SK-N-SH (cell line): Measurements from ENCODE around the gene KCNK4. TPM values are rescaled to one million over a fixed set of nuclear protein-coding genes. Genes with fewer than 3 reads are reported as not detected.

Source experiments
- CTCF ChIA-PET: fragments of 300-600, 350-600 bp; formaldehyde crosslinking; extraction: SDS; loops from one replicate; lab custom pipeline; 2021; lab: Yijun Ruan, JAX
- POLR2A ChIA-PET: fragments of 350-600 bp; sonication (Branson Sonifier 250); formaldehyde crosslinking; extraction: SDS; loops from one replicate; lab custom pipeline; 2020; ENCODE audit warnings: antibody characterized with exemption, inconsistent platforms; lab: Yijun Ruan, JAX
- DNase-seq: peaks from one replicate; pipeline ENCODE4 v3.0.0; 2012
- H2AFZ ChIP-seq: fragments of 200-600 bp; sonication (generic); 2 replicates; pipeline ENCODE4 v1.8.1; 2016; ENCODE audit warnings: antibody characterized with exemption, mild to moderate bottlenecking, low read depth
- H3F3A ChIP-seq: fragments of 200-600 bp; sonication (generic); replicated peaks from 2 replicates; pipeline ENCODE3; 2016; ENCODE audit warnings: antibody characterized with exemption, mild to moderate bottlenecking; ENCODE audit not compliant: insufficient read depth
- H3K27ac ChIP-seq, 2 experiments: fragments of 200-500 bp in 1 of 2; fragments of 200-600 bp in 1 of 2; sonication (Bioruptor generic) in 1 of 2; sonication (generic), shearing (Covaris generic) in 1 of 2; 2 replicates each; pipeline versions ENCODE4 v1.5.1 to v1.6.1; 2014 to 2016; ENCODE audit warnings: low read depth in 2 of 2, inconsistent platforms in 1 of 2, low read length in 1 of 2, mild to moderate bottlenecking in 1 of 2, mixed read lengths in 1 of 2
- H3K27me3 ChIP-seq: fragments of 200-600 bp; sonication (generic), shearing (Covaris generic); 2 replicates; pipeline ENCODE4 v1.6.1; 2016; ENCODE audit warnings: mixed run types; ENCODE audit not compliant: insufficient read depth
- H3K36me3 ChIP-seq, 2 experiments: fragments of 200-500 bp in 1 of 2; fragments of 200-600 bp in 1 of 2; sonication (Bioruptor generic) in 1 of 2; sonication (generic) in 1 of 2; replicated peaks in 1 of 2; 2 replicates each; pipeline versions ENCODE3 to v1.5.1; 2014 to 2016; ENCODE audit warnings: low read length in 1 of 2, mild to moderate bottlenecking in 1 of 2; ENCODE audit not compliant: insufficient read depth in 2 of 2, control insufficient read depth in 1 of 2
- H3K4me1 ChIP-seq, 2 experiments: fragments of 200-500 bp in 1 of 2; fragments of 200-600 bp in 1 of 2; sonication (Bioruptor generic) in 1 of 2; sonication (generic), shearing (Covaris generic) in 1 of 2; 2 replicates each; pipeline versions ENCODE4 v1.5.1 to v1.6.1; 2014 to 2016; ENCODE audit warnings: low read depth in 1 of 2, low read length in 1 of 2, mixed run types in 1 of 2; ENCODE audit not compliant: insufficient read depth in 2 of 2, control insufficient read depth in 1 of 2
- H3K4me2 ChIP-seq: fragments of 200-600 bp; sonication (generic), shearing (Covaris generic); 2 replicates; pipeline ENCODE4 v1.6.1; 2017; ENCODE audit warnings: mixed run types
- H3K4me3 ChIP-seq, 2 experiments: fragments of 200-500 bp in 1 of 2; fragments of 200-600 bp in 1 of 2; sonication (Bioruptor generic) in 1 of 2; sonication (generic), shearing (Covaris generic) in 1 of 2; 2 replicates each; pipeline versions ENCODE4 v1.5.1 to v1.8.1; 2014 to 2016; ENCODE audit warnings: low read depth in 2 of 2, inconsistent platforms in 1 of 2, low read length in 1 of 2, mild to moderate bottlenecking in 1 of 2, mixed read lengths in 1 of 2, moderate library complexity in 1 of 2
- H3K79me2 ChIP-seq: fragments of 200-600 bp; sonication (generic); 2 replicates; pipeline ENCODE4 v1.8.1; 2017; ENCODE audit warnings: mild to moderate bottlenecking; ENCODE audit not compliant: insufficient read depth
- H3K9ac ChIP-seq: fragments of 200-600 bp; sonication (generic); 2 replicates; pipeline ENCODE4 v1.6.1; 2017; ENCODE audit warnings: mixed run types
- H3K9me2 ChIP-seq: fragments of 200-600 bp; sonication (generic); 2 replicates; pipeline ENCODE4 v1.6.1; 2017; ENCODE audit warnings: mixed run types
- H3K9me3 ChIP-seq: fragments of 200-600 bp; sonication (generic); 2 replicates; pipeline ENCODE4 v1.6.1; 2017; ENCODE audit warnings: mixed run types, mild to moderate bottlenecking, moderate library complexity
- H4K20me1 ChIP-seq: fragments of 200-600 bp; sonication (generic); 2 replicates; pipeline ENCODE4 v1.6.1; 2017; ENCODE audit warnings: mild to moderate bottlenecking, mixed run types; ENCODE audit not compliant: insufficient read depth
- CHD2 ChIP-seq: fragments of 150-350 bp; IDR thresholded peaks from 2 replicates; pipeline ENCODE4 v1.6.1; 2018; ENCODE audit warnings: low read length; ENCODE audit not compliant: partially characterized antibody
- ELF1 ChIP-seq: IDR thresholded peaks from 2 replicates; pipeline ENCODE4 v1.4.0; 2012
- EP300 ChIP-seq, 2 experiments: IDR thresholded peaks; 2 replicates each; pipeline versions ENCODE4 v1.4.0 to v1.6.1; 2012; ENCODE audit warnings: borderline replicate concordance in 1 of 2, low read depth in 1 of 2, low read length in 1 of 2
- FOSL2 ChIP-seq: IDR thresholded peaks from 2 replicates; pipeline ENCODE4 v1.4.0; 2012; ENCODE audit warnings: low read depth, mild to moderate bottlenecking, moderate library complexity, borderline replicate concordance
- FOXJ3 ChIP-seq: sonication (generic); formaldehyde crosslinking; IDR thresholded peaks from 2 replicates; pipeline ENCODE4 v1.5.1; 2020; ENCODE audit warnings: mild to moderate bottlenecking, missing genetic modification reagents
- FOXM1 ChIP-seq: IDR thresholded peaks from 2 replicates; pipeline ENCODE4 v1.4.0; 2012; ENCODE audit warnings: low read depth, mild to moderate bottlenecking
- GABPA ChIP-seq: IDR thresholded peaks from 2 replicates; pipeline ENCODE4 v1.4.0; 2012; ENCODE audit warnings: low read depth, mild to moderate bottlenecking
- GATA2 ChIP-seq: sonication (generic); formaldehyde crosslinking; IDR thresholded peaks from 2 replicates; pipeline ENCODE4 v1.5.0; 2020; ENCODE audit warnings: mild to moderate bottlenecking, missing genetic modification reagents
- JUND ChIP-seq: IDR thresholded peaks from 2 replicates; pipeline ENCODE4 v1.4.0; 2012
- MEF2A ChIP-seq: IDR thresholded peaks from 2 replicates; pipeline ENCODE4 v1.4.0; 2012; ENCODE audit warnings: low read depth, borderline replicate concordance
- MXI1 ChIP-seq: IDR thresholded peaks from 2 replicates; pipeline ENCODE4 v1.6.1; 2012; ENCODE audit warnings: mild to moderate bottlenecking, low read depth, low read length, improper control_type of control experiment
- NRF1 ChIP-seq: IDR thresholded peaks from 2 replicates; pipeline ENCODE4 v1.6.1; 2012; ENCODE audit warnings: low read depth, mild to moderate bottlenecking, low read length
- POLR2AphosphoS5 ChIP-seq: IDR thresholded peaks from 2 replicates; pipeline ENCODE4 v1.6.1; 2012; ENCODE audit warnings: low read depth, low read length
- RAD21 ChIP-seq: IDR thresholded peaks from 2 replicates; pipeline ENCODE4 v1.6.1; 2012; ENCODE audit warnings: mild to moderate bottlenecking, low read length
- REST ChIP-seq: IDR thresholded peaks from 2 replicates; pipeline ENCODE4 v1.6.1; 2012; ENCODE audit warnings: mild to moderate bottlenecking, low read depth, low read length, moderate library complexity
- RFX5 ChIP-seq: IDR thresholded peaks from 2 replicates; pipeline ENCODE4 v1.6.1; 2012; ENCODE audit warnings: mild to moderate bottlenecking, improper control_type of control experiment, low read length
- RXRA ChIP-seq: IDR thresholded peaks from 2 replicates; pipeline ENCODE4 v1.4.0; 2012; ENCODE audit warnings: low read depth, mild to moderate bottlenecking, borderline replicate concordance
- SIN3A ChIP-seq: IDR thresholded peaks from 2 replicates; pipeline ENCODE4 v1.6.1; 2012; ENCODE audit warnings: low read depth, mild to moderate bottlenecking, low read length, moderate library complexity, borderline replicate concordance
- SMC3 ChIP-seq: IDR thresholded peaks from 2 replicates; pipeline ENCODE4 v1.6.1; 2012; ENCODE audit warnings: low read depth, low read length, improper control_type of control experiment
- TAF1 ChIP-seq: IDR thresholded peaks from 2 replicates; pipeline ENCODE4 v1.6.1; 2012; ENCODE audit warnings: low read depth, mild to moderate bottlenecking, low read length, moderate library complexity, borderline replicate concordance
- TEAD4 ChIP-seq: IDR thresholded peaks from 2 replicates; pipeline ENCODE4 v1.4.0; 2012; ENCODE audit warnings: mild to moderate bottlenecking, borderline replicate concordance; ENCODE audit not compliant: insufficient read depth
- YY1 ChIP-seq: IDR thresholded peaks from 2 replicates; pipeline ENCODE4 v1.4.0; 2012; ENCODE audit warnings: low read depth, mild to moderate bottlenecking
- WGBS: methylation state at CpG from one replicate; pipeline ENCODE4 v1.1.6; 2017; ENCODE audit warnings: low lambda C conversion rate; 5-methylcytosine and 5-hydroxymethylcytosine counted together
- polyA plus RNA-seq, 3 experiments: library from polyadenylated mRNA; depleted of rRNA; stranded (reverse); fragments of >200 nt; gene quantifications; 2 replicates each; pipeline ENCODE4 v1.2.3, GENCODE V29; 2012
- TF ChIP-seq, protein P1 (sequence below): IDR thresholded peaks from 2 replicates; pipeline ENCODE4 v1.4.0; 2012; ENCODE audit warnings: low read depth
- TF ChIP-seq, protein P2 (sequence below): IDR thresholded peaks from 2 replicates; pipeline ENCODE4 v1.4.0; 2012; ENCODE audit warnings: low read depth, borderline replicate concordance

Gene KCNK4
- polyA plus RNA-seq, 1 of the 3 experiments (the other 2 are of a cell fraction): 0.16 TPM

- TF ChIP-seq RAD21 (0 out of 2 replicates have a peak, but pooled peaks have one; percentile 9), YY1 (no peak), SMC3 (peak; percentile 26; the same call in 1 of the 2 replicates), POLR2AphosphoS5 (no peak), JUND (no peak), NRF1 (no peak), EP300 (IDR thresholded peaks at IDR 0.05; ENCODE audit: borderline replicate concordance in 1 of 2, low read depth in 1 of 2, low read length in 1 of 2) (no peak), TAF1 (no peak), FOXM1 (no peak), CHD2 (peak; percentile 23), GATA2 (CRISPR knock-in tag) (no peak), MXI1 (peak; percentile 66), ELF1 (no peak), TEAD4 (no peak), GABPA (peak; percentile 38; the same call in 1 of the 2 replicates), SIN3A (peak; percentile 73; the same call in 1 of the 2 replicates)
- TF ChIP-seq, protein P1, sequence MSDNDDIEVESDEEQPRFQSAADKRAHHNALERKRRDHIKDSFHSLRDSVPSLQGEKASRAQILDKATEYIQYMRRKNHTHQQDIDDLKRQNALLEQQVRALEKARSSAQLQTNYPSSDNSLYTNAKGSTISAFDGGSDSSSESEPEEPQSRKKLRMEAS: peak; percentile 44; the same call in 1 of the 2 replicates
Measured at GRCh38 chr11:64305691-64306562, 14.8 kb downstream of the KCNK4 start (continued).

GRCh38 chr11:64306563-64306875, 15.4 kb downstream of the KCNK4 start:
- Histone ChIP-seq H3K9me3 (no peaks in the 10 kb centered on the region), H3F3A (peaks cover 12% of the 10 kb centered on the region), H3K4me2 (peak overlapping the region; percentile 99), H3K9me2 (no peaks in the 10 kb centered on the region), H3K27me3 (no peaks in the 10 kb centered on the region), H4K20me1 (no peaks in the 10 kb centered on the region), H3K9ac (peak overlapping the region; percentile 65), H3K36me3 (peaks cover 0 to 2% of the 10 kb centered on the region in 2 experiments), H3K4me3 (peak overlapping the region; percentile 65 to 78), H2AFZ (peak overlapping the region; percentile 84; the same call in 1 of the 2 replicates), H3K27ac (peak overlapping the region in 1 of 2 experiments; percentile 62; a peak in 1 of 4 replicates), H3K4me1 (peaks cover 5 to 18% of the 10 kb centered on the region in 2 experiments; a peak in 2 of 4 replicates), H3K79me2 (peaks cover 34% of the 10 kb centered on the region; the same call in 1 of the 2 replicates)
- ChIA-PET POLR2A (interaction anchor here (1.6 kb wide), 1 partner anchor 11 kb away, joined by 9 read pairs; the partner anchor contains the start of gene PRDX5), CTCF (interaction anchor here (1.0 to 6.7 kb wide), 3 partner anchors 11 to 24 kb away, joined by 3 to 196 read pairs (median 27); partner anchors contain the start of genes BAD, GPR137, KCNK4 and PRDX5)
- 26% methylated on average over 8 of the region's 9 CpGs for WGBS
- DNase-seq: no peak
- TF ChIP-seq, protein P2, sequence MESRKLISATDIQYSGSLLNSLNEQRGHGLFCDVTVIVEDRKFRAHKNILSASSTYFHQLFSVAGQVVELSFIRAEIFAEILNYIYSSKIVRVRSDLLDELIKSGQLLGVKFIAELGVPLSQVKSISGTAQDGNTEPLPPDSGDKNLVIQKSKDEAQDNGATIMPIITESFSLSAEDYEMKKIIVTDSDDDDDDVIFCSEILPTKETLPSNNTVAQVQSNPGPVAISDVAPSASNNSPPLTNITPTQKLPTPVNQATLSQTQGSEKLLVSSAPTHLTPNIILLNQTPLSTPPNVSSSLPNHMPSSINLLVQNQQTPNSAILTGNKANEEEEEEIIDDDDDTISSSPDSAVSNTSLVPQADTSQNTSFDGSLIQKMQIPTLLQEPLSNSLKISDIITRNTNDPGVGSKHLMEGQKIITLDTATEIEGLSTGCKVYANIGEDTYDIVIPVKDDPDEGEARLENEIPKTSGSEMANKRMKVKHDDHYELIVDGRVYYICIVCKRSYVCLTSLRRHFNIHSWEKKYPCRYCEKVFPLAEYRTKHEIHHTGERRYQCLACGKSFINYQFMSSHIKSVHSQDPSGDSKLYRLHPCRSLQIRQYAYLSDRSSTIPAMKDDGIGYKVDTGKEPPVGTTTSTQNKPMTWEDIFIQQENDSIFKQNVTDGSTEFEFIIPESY: no peak
- TF ChIP-seq POLR2AphosphoS5 (no peak), TAF1 (no peak), TEAD4 (no peak), ELF1 (no peak), MXI1 (no peak), RXRA (no peak), REST (no peak), RAD21 (no peak), RFX5 (no peak), FOXJ3 (CRISPR knock-in tag) (no peak), FOSL2 (no peak), MEF2A (no peak), FOXM1 (no peak)
